HepG2 (cell line): ENCODE results near the gene FN1. TPM values are rescaled to one million over a fixed set of nuclear protein-coding genes. Genes with fewer than 3 reads are reported as not detected.

ENCODE experiments used
- BCL6 ChIP-seq: IDR thresholded peaks from 2 replicates; pipeline ENCODE4 v1.6.1; 2016; ENCODE audit warnings: missing genetic modification reagents, missing compliant biosample characterization
- CHD2 ChIP-seq: IDR thresholded peaks from 2 replicates; pipeline ENCODE4 v1.6.1; 2011; ENCODE audit warnings: low read depth, low read length, improper control_type of control experiment
- JUND ChIP-seq: sonication (generic); formaldehyde crosslinking; IDR thresholded peaks from 2 replicates; pipeline ENCODE4 v1.8.0; 2022; ENCODE audit warnings: mild to moderate bottlenecking, missing genetic modification reagents
- KDM6A ChIP-seq: IDR thresholded peaks from 2 replicates; pipeline ENCODE4 v1.6.1; 2016; ENCODE audit warnings: low read depth
- NFATC3 ChIP-seq: sonication (generic); formaldehyde crosslinking; IDR thresholded peaks from 2 replicates; pipeline ENCODE4 v1.5.1; 2020; ENCODE audit warnings: mild to moderate bottlenecking, missing genetic modification reagents
- PHF5A ChIP-seq: IDR thresholded peaks from one replicate; pipeline ENCODE4 v1.6.1; 2018; ENCODE audit warnings: low read depth, missing genetic modification reagents; ENCODE audit not compliant: unreplicated experiment
- REXO4 ChIP-seq: sonication (generic); formaldehyde crosslinking; IDR thresholded peaks from 2 replicates; pipeline ENCODE4 v1.8.0; 2022; ENCODE audit warnings: missing genetic modification reagents, mild to moderate bottlenecking, borderline replicate concordance
- SPEN ChIP-seq: sonication (generic); formaldehyde crosslinking; IDR thresholded peaks from 2 replicates; pipeline ENCODE4 v1.5.1; 2020; ENCODE audit warnings: low read depth, mild to moderate bottlenecking, missing genetic modification reagents
- TBL1XR1 ChIP-seq: fragments of 150-350 bp; IDR thresholded peaks from 2 replicates; pipeline ENCODE4 v1.6.1; 2014; ENCODE audit warnings: borderline replicate concordance, low read length; ENCODE audit not compliant: partially characterized antibody
- ZMYM4 ChIP-seq: sonication (generic); formaldehyde crosslinking; IDR thresholded peaks from 2 replicates; pipeline ENCODE4 v1.8.1; 2023; ENCODE audit warnings: mild to moderate bottlenecking, missing genetic modification reagents
- ZNF20 ChIP-seq: sonication (generic); formaldehyde crosslinking; IDR thresholded peaks from 2 replicates; pipeline ENCODE4 v1.4.0; 2020; ENCODE audit warnings: mild to moderate bottlenecking, moderate library complexity, missing genetic modification reagents
- ZNF264 ChIP-seq: sonication (generic); formaldehyde crosslinking; IDR thresholded peaks from 2 replicates; pipeline ENCODE4 v1.4.0; 2020; ENCODE audit warnings: missing genetic modification reagents
- ZNF34 ChIP-seq: sonication (generic); formaldehyde crosslinking; IDR thresholded peaks from 2 replicates; pipeline ENCODE4 v1.4.0; 2020; ENCODE audit warnings: mild to moderate bottlenecking, missing genetic modification reagents, borderline replicate concordance
- ZNF589 ChIP-seq: sonication (generic); formaldehyde crosslinking; conservative IDR thresholded peaks from 2 replicates; pipeline ENCODE4 v1.8.0; 2022; ENCODE audit warnings: mild to moderate bottlenecking, moderate library complexity, missing genetic modification reagents
- ZNF772 ChIP-seq: sonication (generic); formaldehyde crosslinking; IDR thresholded peaks from 2 replicates; pipeline ENCODE4 v1.5.0; 2020; ENCODE audit warnings: mild to moderate bottlenecking, missing genetic modification reagents
- ZNF790 ChIP-seq: sonication (generic); formaldehyde crosslinking; IDR thresholded peaks from 2 replicates; pipeline ENCODE4 v1.8.0; 2022; ENCODE audit warnings: missing genetic modification reagents, mild to moderate bottlenecking, borderline replicate concordance
- ZNF878 ChIP-seq: sonication (generic); formaldehyde crosslinking; IDR thresholded peaks from 2 replicates; pipeline ENCODE4 v1.8.1; 2023; ENCODE audit warnings: mild to moderate bottlenecking, missing genetic modification reagents, moderate library complexity
- ZSCAN12 ChIP-seq: sonication (generic); formaldehyde crosslinking; IDR thresholded peaks from 2 replicates; pipeline ENCODE4 v1.9.0; 2021; ENCODE audit warnings: mild to moderate bottlenecking, missing genetic modification reagents
- polyA plus RNA-seq, 8 experiments: library from polyadenylated mRNA; depleted of rRNA in 3 of 8; stranded (reverse) in 7 of 8; unstranded in 1 of 8; fragments of >200 nt; fragmentation: Illumina TruSeq in 4 of 8; extraction: Trizol in 4 of 8; gene quantifications; 2 replicates each; pipeline versions ENCODE4 v1.2.1 to v1.2.3, GENCODE V29; 2011 to 2016; ENCODE audit warnings: low read depth in 4 of 8, missing spikeins in 1 of 8, mixed read lengths in 1 of 8; ENCODE audit not compliant: insufficient read depth in 1 of 8
- total RNA-seq, 5 experiments: library from RNA; depleted of rRNA; stranded (reverse); fragments of >200 nt; fragmentation: Illumina TruSeq; extraction: Trizol; gene quantifications; 2 replicates each; pipeline ENCODE4 v1.2.3, GENCODE V29; 2016; ENCODE audit warnings: low read depth in 1 of 5
- TF ChIP-seq, protein P1 (sequence below): sonication (generic); formaldehyde crosslinking; IDR thresholded peaks from 2 replicates; pipeline ENCODE4 v1.4.0; 2020; ENCODE audit warnings: mild to moderate bottlenecking, missing genetic modification reagents
- TF ChIP-seq, protein P2 (sequence below): sonication (generic); formaldehyde crosslinking; IDR thresholded peaks from 2 replicates; pipeline ENCODE4 v1.9.0; 2021; ENCODE audit warnings: missing genetic modification reagents, borderline replicate concordance
- TF ChIP-seq, protein P3 (sequence below): sonication (generic); formaldehyde crosslinking; IDR thresholded peaks from 2 replicates; pipeline ENCODE4 v1.4.0; 2020; ENCODE audit warnings: missing genetic modification reagents, mild to moderate bottlenecking, borderline replicate concordance
- TF ChIP-seq, protein P4 (sequence below): sonication (generic); formaldehyde crosslinking; IDR thresholded peaks from 2 replicates; pipeline ENCODE4 v1.4.0; 2020; ENCODE audit warnings: missing genetic modification reagents

The FN1 gene
- total and polyA plus RNA-seq, 2 of the 13 experiments (the other 11 are each of a cell fraction or from before 2014, with no cell fraction given) = 1,847 to 6,471 TPM

DNA sequence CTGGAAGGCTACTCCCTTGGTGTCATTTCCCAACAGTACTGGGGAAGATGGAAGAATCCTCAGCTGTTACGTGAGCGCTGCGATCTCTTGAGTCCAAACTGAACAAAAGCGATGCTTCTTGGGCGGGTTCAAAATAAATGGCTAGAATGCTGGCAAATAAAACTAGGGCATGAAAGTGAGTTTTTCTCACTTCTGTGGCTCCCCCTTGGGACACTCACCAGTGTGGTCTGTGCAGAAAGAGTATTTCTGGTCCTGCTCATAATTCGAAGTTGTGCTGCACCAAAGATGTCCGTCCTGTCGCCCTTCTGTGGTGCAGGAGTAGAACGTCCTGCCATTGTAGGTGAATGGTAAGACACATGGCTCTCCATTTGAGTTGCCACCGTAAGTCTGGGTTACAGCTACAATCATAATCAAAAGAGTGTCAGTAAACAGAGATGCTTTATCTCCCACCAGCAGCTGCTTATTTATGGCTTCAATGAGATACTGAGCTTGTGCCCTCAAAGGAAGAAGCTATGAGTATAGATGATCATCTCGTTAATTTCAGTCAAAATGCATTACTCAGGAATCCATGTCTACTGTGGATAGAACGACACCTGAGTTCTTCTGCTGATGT lies 11.8 kb downstream of the FN1 start (continued):
- TF ChIP-seq, protein P1, sequence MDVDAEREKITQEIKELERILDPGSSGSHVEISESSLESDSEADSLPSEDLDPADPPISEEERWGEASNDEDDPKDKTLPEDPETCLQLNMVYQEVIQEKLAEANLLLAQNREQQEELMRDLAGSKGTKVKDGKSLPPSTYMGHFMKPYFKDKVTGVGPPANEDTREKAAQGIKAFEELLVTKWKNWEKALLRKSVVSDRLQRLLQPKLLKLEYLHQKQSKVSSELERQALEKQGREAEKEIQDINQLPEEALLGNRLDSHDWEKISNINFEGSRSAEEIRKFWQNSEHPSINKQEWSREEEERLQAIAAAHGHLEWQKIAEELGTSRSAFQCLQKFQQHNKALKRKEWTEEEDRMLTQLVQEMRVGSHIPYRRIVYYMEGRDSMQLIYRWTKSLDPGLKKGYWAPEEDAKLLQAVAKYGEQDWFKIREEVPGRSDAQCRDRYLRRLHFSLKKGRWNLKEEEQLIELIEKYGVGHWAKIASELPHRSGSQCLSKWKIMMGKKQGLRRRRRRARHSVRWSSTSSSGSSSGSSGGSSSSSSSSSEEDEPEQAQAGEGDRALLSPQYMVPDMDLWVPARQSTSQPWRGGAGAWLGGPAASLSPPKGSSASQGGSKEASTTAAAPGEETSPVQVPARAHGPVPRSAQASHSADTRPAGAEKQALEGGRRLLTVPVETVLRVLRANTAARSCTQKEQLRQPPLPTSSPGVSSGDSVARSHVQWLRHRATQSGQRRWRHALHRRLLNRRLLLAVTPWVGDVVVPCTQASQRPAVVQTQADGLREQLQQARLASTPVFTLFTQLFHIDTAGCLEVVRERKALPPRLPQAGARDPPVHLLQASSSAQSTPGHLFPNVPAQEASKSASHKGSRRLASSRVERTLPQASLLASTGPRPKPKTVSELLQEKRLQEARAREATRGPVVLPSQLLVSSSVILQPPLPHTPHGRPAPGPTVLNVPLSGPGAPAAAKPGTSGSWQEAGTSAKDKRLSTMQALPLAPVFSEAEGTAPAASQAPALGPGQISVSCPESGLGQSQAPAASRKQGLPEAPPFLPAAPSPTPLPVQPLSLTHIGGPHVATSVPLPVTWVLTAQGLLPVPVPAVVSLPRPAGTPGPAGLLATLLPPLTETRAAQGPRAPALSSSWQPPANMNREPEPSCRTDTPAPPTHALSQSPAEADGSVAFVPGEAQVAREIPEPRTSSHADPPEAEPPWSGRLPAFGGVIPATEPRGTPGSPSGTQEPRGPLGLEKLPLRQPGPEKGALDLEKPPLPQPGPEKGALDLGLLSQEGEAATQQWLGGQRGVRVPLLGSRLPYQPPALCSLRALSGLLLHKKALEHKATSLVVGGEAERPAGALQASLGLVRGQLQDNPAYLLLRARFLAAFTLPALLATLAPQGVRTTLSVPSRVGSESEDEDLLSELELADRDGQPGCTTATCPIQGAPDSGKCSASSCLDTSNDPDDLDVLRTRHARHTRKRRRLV (CRISPR knock-in tag) = 0 out of 2 replicates have a peak, but pooled peaks have one; percentile 30
- TF ChIP-seq TBL1XR1 = no peak
- no peak for TF ChIP-seq ZMYM4 (CRISPR knock-in tag)
- TF ChIP-seq SPEN = no peak
- no peak for TF ChIP-seq ZSCAN12
- TF ChIP-seq JUND (CRISPR knock-in tag) = no peak
- no peak for TF ChIP-seq ZNF772 (CRISPR knock-in tag)
- no peak for TF ChIP-seq REXO4 (CRISPR knock-in tag)
- TF ChIP-seq ZNF589 (CRISPR knock-in tag) = 0 out of 2 replicates have a peak, but pooled peaks have one; percentile 23
- TF ChIP-seq NFATC3 (CRISPR knock-in tag) = no peak
- TF ChIP-seq ZNF790 (CRISPR knock-in tag) = no peak
- no peak for TF ChIP-seq CHD2
- TF ChIP-seq PHF5A (CRISPR knock-in tag) = no peak
- no peak for TF ChIP-seq KDM6A (CRISPR knock-in tag)
- 0 out of 2 replicates have a peak, but pooled peaks have one; percentile 11 for TF ChIP-seq ZNF878
- no peak for TF ChIP-seq ZNF34 (CRISPR knock-in tag)
- TF ChIP-seq, protein P2, sequence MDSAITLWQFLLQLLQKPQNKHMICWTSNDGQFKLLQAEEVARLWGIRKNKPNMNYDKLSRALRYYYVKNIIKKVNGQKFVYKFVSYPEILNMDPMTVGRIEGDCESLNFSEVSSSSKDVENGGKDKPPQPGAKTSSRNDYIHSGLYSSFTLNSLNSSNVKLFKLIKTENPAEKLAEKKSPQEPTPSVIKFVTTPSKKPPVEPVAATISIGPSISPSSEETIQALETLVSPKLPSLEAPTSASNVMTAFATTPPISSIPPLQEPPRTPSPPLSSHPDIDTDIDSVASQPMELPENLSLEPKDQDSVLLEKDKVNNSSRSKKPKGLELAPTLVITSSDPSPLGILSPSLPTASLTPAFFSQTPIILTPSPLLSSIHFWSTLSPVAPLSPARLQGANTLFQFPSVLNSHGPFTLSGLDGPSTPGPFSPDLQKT (CRISPR knock-in tag) = no peak
- no peak for TF ChIP-seq ZNF264
- TF ChIP-seq, protein P3, sequence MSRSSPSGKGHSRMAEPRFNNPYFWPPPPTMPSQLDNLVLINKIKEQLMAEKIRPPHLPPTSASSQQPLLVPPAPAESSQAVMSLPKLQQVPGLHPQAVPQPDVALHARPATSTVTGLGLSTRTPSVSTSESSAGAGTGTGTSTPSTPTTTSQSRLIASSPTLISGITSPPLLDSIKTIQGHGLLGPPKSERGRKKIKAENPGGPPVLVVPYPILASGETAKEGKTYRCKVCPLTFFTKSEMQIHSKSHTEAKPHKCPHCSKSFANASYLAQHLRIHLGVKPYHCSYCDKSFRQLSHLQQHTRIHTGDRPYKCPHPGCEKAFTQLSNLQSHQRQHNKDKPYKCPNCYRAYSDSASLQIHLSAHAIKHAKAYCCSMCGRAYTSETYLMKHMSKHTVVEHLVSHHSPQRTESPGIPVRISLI (CRISPR knock-in tag) = no peak
- TF ChIP-seq ZNF20 (CRISPR knock-in tag) = no peak
- TF ChIP-seq, protein P4, sequence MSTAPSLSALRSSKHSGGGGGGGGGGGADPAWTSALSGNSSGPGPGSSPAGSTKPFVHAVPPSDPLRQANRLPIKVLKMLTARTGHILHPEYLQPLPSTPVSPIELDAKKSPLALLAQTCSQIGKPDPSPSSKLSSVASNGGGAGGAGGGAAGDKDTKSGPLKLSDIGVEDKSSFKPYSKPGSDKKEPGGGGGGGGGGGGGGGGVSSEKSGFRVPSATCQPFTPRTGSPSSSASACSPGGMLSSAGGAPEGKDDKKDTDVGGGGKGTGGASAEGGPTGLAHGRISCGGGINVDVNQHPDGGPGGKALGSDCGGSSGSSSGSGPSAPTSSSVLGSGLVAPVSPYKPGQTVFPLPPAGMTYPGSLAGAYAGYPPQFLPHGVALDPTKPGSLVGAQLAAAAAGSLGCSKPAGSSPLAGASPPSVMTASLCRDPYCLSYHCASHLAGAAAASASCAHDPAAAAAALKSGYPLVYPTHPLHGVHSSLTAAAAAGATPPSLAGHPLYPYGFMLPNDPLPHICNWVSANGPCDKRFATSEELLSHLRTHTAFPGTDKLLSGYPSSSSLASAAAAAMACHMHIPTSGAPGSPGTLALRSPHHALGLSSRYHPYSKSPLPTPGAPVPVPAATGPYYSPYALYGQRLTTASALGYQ = no peak
- no peak for TF ChIP-seq BCL6 (CRISPR knock-in tag)
